HUES48 (cell line): ENCODE measurements around the gene WDFY1.

Source experiments
- H3K27ac ChIP-seq: one replicate; pipeline ENCODE4 v1.7.0; 2013; ENCODE audit warnings: low read depth, low read length, inconsistent platforms
- H3K27me3 ChIP-seq: 2 replicates; pipeline ENCODE4 v1.6.1; 2013; ENCODE audit warnings: mild to moderate bottlenecking, low read length; ENCODE audit not compliant: control insufficient read depth, insufficient read depth
- H3K36me3 ChIP-seq: 2 replicates; pipeline ENCODE4 v1.6.1; 2013; ENCODE audit warnings: low read length; ENCODE audit not compliant: control insufficient read depth, insufficient read depth
- H3K4me1 ChIP-seq: 2 replicates; pipeline ENCODE4 v1.6.1; 2013; ENCODE audit warnings: mild to moderate bottlenecking, low read length; ENCODE audit not compliant: control insufficient read depth, insufficient read depth
- H3K4me3 ChIP-seq: 2 replicates; pipeline ENCODE4 v1.5.1; 2013; ENCODE audit warnings: mild to moderate bottlenecking, low read depth, low read length
- H3K9ac ChIP-seq: 2 replicates; pipeline ENCODE4 v1.6.1; 2013; ENCODE audit warnings: mild to moderate bottlenecking, low read depth, low read length, moderate library complexity
- H3K9me3 ChIP-seq: 2 replicates; pipeline ENCODE4 v1.6.1; 2013; ENCODE audit warnings: low read length; ENCODE audit not compliant: control insufficient read depth, insufficient read depth

WDFY1 gene, protein sequence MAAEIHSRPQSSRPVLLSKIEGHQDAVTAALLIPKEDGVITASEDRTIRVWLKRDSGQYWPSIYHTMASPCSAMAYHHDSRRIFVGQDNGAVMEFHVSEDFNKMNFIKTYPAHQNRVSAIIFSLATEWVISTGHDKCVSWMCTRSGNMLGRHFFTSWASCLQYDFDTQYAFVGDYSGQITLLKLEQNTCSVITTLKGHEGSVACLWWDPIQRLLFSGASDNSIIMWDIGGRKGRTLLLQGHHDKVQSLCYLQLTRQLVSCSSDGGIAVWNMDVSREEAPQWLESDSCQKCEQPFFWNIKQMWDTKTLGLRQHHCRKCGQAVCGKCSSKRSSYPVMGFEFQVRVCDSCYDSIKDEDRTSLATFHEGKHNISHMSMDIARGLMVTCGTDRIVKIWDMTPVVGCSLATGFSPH

DNA sequence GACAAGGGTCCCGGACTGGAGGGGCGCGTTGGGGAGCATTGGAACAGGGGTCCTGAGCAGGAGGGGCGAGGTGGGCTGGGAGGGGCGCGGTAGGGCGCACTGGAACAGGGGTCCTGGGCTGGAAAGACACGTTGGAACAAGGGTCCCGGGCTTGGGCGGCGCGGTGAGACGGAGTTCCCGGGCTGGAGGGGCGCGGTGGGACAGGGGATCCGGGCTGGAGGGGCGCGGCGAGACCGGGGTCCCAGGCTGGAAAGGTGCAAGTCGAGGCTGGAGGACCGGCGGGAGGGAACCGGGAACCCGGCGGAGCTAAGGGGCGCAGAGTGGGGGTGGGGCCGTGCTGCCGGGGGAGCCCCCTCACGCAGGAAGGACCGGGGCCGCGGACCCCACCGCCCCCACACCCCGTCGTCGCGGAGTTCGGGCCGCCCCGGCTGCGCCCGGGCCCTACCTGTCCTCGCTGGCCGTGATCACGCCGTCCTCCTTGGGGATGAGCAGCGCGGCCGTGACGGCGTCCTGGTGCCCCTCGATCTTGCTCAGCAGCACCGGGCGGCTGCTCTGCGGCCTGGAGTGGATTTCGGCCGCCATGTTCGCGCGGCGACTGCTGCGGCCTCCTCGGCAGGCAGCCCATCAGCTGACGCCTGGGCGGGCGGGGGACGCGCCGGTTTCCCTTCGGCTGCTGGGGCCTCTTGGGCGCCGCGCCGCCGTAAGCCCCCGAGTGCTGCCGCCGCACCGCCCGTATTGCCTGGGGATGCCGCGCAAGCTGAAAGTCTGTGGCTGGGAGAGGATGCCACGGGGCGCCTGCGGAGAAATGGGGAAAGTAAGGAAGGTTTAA, at the start of gene WDFY1:
Gene WDFY1 (minus strand): TSS at position 633 of the 829 bp plus-strand sequence. CDS start 51 bp downstream, at position 582.
- no peaks in the 10 kb centered on the region for H3K27me3 ChIP-seq
- no peaks in the 10 kb centered on the region for H3K9me3 ChIP-seq
- peak within 1 kb of the TSS; percentile 97 for H3K4me3 ChIP-seq
- H3K4me1 ChIP-seq: peaks cover 29% of the 10 kb centered on the region
- peak within 1 kb of the TSS; percentile 84 for H3K9ac ChIP-seq
- peak within 1 kb of the TSS; percentile 83 for H3K27ac ChIP-seq
- no peaks in the 10 kb centered on the region for H3K36me3 ChIP-seq

DNA sequence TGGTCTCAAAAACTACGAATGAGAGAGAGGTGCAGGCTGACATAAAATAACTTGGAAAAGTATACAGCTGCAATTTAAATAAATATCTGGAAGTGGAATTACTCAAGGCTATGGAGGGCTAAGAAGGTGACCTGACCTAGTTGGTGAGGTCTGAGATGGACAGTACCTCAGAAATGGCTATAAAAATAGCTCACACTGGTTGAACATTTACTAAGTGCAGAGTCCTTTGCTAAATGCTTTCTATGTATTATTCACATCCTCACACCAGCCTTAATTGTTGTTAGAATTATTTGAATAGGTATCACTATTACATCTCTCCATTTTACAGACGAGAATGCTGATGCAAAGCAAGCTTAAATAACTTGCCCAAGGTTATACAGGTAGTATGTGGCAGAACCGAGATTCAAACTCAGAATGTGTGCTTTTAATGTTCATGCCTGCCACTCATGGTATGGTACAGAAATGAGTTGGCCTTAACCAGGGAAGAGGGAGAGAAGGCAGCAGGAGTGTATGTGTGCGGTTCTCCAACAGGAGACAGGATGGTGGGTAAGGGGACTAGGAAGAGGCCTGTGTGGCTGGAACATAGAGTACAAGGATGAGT, 49.5 kb upstream of the WDFY1 start:
- H3K9me3 ChIP-seq: no peaks in the 10 kb centered on the region
- no peak overlapping the region for H3K9ac ChIP-seq
- H3K27ac ChIP-seq: no peak overlapping the region
- no peaks in the 10 kb centered on the region for H3K4me1 ChIP-seq
- peaks cover 10% of the 10 kb centered on the region; the same call in 1 of the 2 replicates for H3K36me3 ChIP-seq
- H3K4me3 ChIP-seq: no peak overlapping the region
- H3K27me3 ChIP-seq: no peaks in the 10 kb centered on the region

DNA sequence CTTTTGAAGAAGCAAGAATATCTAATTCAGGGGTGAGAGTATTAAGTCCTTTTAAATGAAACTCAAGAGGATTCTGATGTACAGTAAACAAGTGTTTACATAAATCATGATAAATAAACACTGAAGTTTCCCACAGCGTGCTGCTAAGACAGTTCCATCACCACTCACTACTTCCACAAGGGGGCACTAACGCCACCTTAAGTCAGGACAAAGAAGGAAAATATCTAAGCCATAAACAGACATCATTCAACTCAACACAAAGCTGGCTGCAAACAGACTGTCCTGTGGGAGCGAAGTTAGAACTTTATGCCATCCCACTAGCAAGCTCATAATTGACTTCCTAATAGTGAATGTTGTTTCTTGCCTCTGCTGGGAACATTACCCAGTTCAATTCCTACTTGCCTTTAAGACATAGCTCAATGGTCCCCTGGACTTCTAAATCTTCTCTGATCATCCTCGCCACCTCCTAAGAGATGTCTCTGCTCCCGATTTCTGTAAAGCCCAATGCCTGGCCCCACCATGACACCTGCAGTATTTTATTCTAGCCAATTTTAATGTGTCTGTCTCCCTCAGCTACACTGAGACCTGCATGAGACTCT, 48.6 kb upstream of the WDFY1 start:
- no peaks in the 10 kb centered on the region for H3K9me3 ChIP-seq
- H3K4me1 ChIP-seq: no peaks in the 10 kb centered on the region
- H3K27ac ChIP-seq: no peak overlapping the region
- no peak overlapping the region for H3K4me3 ChIP-seq
- peaks cover 10% of the 10 kb centered on the region; the same call in 1 of the 2 replicates for H3K36me3 ChIP-seq
- H3K27me3 ChIP-seq: no peaks in the 10 kb centered on the region
- no peak overlapping the region for H3K9ac ChIP-seq

DNA sequence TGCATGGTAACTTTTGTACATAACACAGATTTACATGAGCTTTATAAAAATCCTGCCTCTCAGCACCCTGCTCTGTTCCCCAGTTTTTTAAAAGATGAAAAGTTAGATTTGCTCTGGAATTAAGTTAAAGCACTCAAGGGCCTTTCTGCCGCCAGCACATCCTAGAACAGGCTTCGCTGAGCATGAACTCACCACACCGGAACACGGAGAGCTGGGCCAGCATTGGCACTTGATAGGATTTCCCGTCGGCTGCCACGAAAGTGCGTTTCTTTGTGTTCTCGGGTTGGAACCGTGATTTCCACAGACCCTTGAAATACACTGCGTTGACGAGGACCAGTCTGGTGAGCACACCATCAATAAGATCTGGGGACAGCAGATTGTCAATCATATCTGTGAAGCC, 46.5 kb upstream of the WDFY1 start:
- H3K27me3 ChIP-seq: no peaks in the 10 kb centered on the region
- peaks cover 10% of the 10 kb centered on the region; the same call in 1 of the 2 replicates for H3K36me3 ChIP-seq
- no peaks in the 10 kb centered on the region for H3K4me1 ChIP-seq
- no peak overlapping the region for H3K27ac ChIP-seq
- H3K9ac ChIP-seq: no peak overlapping the region
- no peak overlapping the region for H3K4me3 ChIP-seq
- H3K9me3 ChIP-seq: no peaks in the 10 kb centered on the region

DNA sequence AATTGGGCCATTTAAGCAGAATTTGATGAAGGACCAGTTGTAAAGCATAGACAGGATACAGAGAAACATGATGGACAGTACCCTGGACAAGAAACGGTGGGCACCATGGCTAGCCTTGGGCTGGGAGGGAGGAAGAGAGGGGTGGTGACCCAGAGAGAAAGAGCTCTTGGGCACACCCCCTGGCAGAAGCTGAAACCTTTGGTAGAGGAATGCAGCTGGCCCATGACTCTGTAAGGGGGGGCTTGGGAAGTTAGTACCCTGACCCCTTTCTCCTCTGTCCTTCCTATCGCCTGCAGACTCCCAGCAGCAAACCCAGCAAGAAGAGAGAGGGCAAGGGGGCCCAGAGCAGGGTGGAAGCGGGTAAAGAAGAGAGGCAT, 44.7 kb upstream of the WDFY1 start:
- no peaks in the 10 kb centered on the region for H3K9me3 ChIP-seq
- H3K9ac ChIP-seq: no peak overlapping the region
- no peaks in the 10 kb centered on the region for H3K27me3 ChIP-seq
- H3K4me1 ChIP-seq: no peaks in the 10 kb centered on the region
- H3K36me3 ChIP-seq: peaks cover 14% of the 10 kb centered on the region
- no peak overlapping the region for H3K4me3 ChIP-seq
- no peak overlapping the region for H3K27ac ChIP-seq

DNA sequence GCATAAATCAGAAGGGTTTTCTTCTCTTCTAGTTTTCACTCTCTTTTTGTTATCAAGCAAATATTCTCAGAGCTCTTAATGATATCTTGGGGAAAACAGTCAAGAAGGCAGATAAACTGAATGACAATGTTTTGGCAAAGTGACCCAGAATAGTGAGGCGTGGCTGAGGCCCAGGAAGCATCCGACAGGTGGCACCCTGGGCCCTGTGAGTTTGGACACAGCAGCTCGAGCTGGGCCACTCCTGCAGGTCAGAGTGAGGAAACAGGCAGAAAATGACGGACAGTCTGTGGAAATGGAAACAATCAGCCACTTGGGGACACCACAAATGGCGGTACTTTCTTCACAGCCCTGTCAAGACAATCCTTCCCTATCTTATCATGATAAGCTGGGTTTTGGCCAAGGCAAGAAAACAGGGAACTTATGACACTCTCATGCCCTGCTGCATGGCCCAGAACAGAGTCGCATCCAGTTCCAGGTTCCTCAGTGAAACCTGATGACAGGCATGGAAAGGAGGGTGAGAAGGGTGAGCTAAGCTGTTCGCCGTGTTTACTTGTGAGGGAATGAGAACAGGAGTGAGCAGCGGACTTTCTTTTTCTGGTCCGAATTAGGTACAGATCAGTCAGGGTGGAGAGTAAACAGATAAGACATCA, 44.2 kb upstream of the WDFY1 start:
- peaks cover 20% of the 10 kb centered on the region for H3K36me3 ChIP-seq
- H3K4me1 ChIP-seq: no peaks in the 10 kb centered on the region
- no peaks in the 10 kb centered on the region for H3K9me3 ChIP-seq
- no peak overlapping the region for H3K4me3 ChIP-seq
- H3K27me3 ChIP-seq: no peaks in the 10 kb centered on the region
- H3K9ac ChIP-seq: no peak overlapping the region
- H3K27ac ChIP-seq: no peak overlapping the region

DNA sequence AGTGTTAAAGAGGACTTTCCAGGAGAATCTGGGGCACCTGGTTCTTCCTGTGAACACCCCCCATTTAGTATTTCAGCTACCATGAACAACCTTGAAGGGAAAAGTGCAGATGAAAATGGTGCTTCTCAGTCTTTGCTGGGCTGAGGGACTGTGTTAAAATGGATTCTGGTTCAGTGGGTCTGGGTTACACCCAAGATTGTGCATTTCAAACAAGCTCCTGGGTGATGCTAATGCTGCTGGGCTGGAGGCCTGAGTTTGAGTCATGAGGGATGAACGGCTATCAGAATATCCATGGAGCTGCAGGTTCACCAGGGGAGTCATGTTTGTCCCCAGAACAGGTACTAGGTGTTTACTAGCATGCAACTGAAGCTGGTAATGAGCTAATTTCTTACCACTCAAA, 36.1 kb upstream of the WDFY1 start:
- Histone ChIP-seq H3K4me3 (no peak overlapping the region), H3K36me3 (peaks cover 64% of the 10 kb centered on the region), H3K9me3 (no peaks in the 10 kb centered on the region), H3K27me3 (no peaks in the 10 kb centered on the region), H3K9ac (no peak overlapping the region), H3K27ac (no peak overlapping the region), H3K4me1 (no peaks in the 10 kb centered on the region)

DNA sequence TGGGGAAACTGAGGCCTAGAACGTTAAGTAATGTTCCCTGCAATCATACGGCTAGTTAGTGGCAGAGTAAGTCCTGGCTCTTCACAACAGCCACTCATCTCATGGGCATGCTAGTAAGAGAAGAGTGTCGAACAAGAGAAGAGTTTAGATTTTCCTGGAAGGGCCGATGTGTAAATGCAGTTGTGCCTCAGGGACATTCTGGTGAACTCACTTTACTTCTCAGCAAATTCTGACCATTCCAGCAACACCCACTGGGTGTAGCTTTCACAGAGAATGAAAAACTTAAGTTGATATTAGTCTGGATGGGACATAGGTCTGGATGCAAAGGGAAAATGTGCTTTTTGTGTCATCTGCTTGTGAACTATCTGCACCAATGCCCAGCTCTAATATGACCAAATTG, 35.7 kb upstream of the WDFY1 start:
- no peaks in the 10 kb centered on the region for H3K9me3 ChIP-seq
- H3K27ac ChIP-seq: no peak overlapping the region
- H3K27me3 ChIP-seq: no peaks in the 10 kb centered on the region
- H3K9ac ChIP-seq: no peak overlapping the region
- peaks cover 64% of the 10 kb centered on the region for H3K36me3 ChIP-seq
- no peak overlapping the region for H3K4me3 ChIP-seq
- no peaks in the 10 kb centered on the region for H3K4me1 ChIP-seq

DNA sequence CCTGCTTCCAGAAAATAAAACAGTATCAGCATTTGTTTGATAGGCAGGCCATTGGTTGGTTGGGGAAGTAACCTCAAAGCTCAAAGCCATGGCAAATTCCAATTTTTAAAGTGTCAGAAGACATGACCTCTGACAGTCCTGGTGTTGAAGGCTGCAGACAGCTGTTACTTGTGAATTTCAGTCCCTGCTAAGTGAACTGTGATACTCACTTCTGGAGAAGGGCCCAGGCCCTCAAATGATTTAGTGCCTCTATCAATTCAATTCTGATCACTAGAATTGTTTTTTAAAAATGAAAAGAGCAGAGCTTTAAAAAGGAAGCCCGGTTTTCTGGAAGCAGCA, 35.2 kb upstream of the WDFY1 start:
- no peak overlapping the region for H3K4me3 ChIP-seq
- H3K9ac ChIP-seq: no peak overlapping the region
- H3K9me3 ChIP-seq: no peaks in the 10 kb centered on the region
- H3K27ac ChIP-seq: no peak overlapping the region
- H3K4me1 ChIP-seq: no peaks in the 10 kb centered on the region
- peaks cover 60% of the 10 kb centered on the region for H3K36me3 ChIP-seq
- no peaks in the 10 kb centered on the region for H3K27me3 ChIP-seq

DNA sequence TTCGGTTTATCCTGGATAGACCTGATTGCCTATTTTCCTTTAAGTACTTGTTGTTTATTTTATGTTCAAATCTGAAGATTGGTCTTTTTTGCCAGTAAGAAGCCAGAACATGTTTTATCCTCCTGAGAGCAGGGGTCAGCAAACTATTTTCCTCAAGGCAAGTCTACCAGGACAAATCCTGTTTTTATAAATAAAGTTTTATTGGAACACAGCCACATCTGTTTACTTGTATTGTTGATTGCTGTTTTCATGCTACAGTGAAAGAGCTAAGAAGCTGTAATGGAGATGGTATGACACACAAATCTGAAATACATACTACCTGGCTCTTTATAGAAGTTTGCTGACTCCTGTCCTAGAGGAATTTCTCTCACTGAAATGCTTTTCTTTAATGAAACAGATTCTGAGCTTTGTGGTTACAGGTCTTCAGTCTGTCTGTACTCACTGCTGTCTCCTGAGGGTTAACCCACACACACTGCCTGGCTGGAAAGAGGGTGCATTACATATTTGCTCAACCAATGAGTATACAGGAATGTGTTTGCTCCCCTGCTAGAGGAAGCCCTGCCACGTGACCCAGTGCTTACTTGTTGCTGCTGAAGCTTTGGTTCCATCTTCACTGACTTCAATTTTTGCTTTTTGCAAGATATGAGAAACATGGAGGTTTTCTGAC, 34.7 kb upstream of the WDFY1 start:
- H3K36me3 ChIP-seq: peaks cover 57% of the 10 kb centered on the region
- no peak overlapping the region for H3K4me3 ChIP-seq
- H3K27me3 ChIP-seq: no peaks in the 10 kb centered on the region
- H3K9ac ChIP-seq: no peak overlapping the region
- no peaks in the 10 kb centered on the region for H3K9me3 ChIP-seq
- H3K4me1 ChIP-seq: no peaks in the 10 kb centered on the region
- no peak overlapping the region for H3K27ac ChIP-seq
